H9 (cell line): ENCODE data around the gene SYT2. TPM values are rescaled to one million over a fixed set of nuclear protein-coding genes. Genes with fewer than 3 reads are reported as not detected.

Experiments
- DNase-seq: peaks from one replicate; pipeline ENCODE4 v3.0.0-alpha.2; 2017
- H2AFZ ChIP-seq: one replicate; pipeline ENCODE4 v1.6.1; 2013; ENCODE audit warnings: mild to moderate bottlenecking, low read length, control low read depth, moderate library complexity
- H2AK5ac ChIP-seq: 2 replicates; pipeline ENCODE4 v1.6.1; 2013; ENCODE audit warnings: low read length, control low read depth, mixed read lengths; ENCODE audit not compliant: insufficient read length
- H2BK120ac ChIP-seq: one replicate; pipeline ENCODE4 v1.6.1; 2013; ENCODE audit warnings: low read depth, mild to moderate bottlenecking, low read length, control low read depth, inconsistent platforms; ENCODE audit not compliant: poor library complexity, severe bottlenecking
- H2BK12ac ChIP-seq: 2 replicates; pipeline ENCODE4 v1.6.1; 2013; ENCODE audit warnings: low read length, control low read depth, mixed read lengths, low read depth; ENCODE audit not compliant: insufficient read length
- H2BK15ac ChIP-seq: 2 replicates; pipeline ENCODE4 v1.6.1; 2013; ENCODE audit warnings: low read depth, low read length, control low read depth
- H2BK20ac ChIP-seq: one replicate; pipeline ENCODE4 v1.6.1; 2013; ENCODE audit warnings: low read depth, mild to moderate bottlenecking, low read length, control low read depth, inconsistent platforms; ENCODE audit not compliant: poor library complexity, severe bottlenecking
- H2BK5ac ChIP-seq: 2 replicates; pipeline ENCODE4 v1.6.1; 2013; ENCODE audit warnings: low read length, control low read depth, mixed read lengths; ENCODE audit not compliant: insufficient read length
- H3K14ac ChIP-seq: 2 replicates; pipeline ENCODE4 v1.6.1; 2013; ENCODE audit warnings: low read length, control low read depth; ENCODE audit not compliant: insufficient read depth
- H3K18ac ChIP-seq: 2 replicates; pipeline ENCODE4 v1.6.1; 2013; ENCODE audit warnings: low read depth, mild to moderate bottlenecking, mixed read lengths, low read length, control low read depth; ENCODE audit not compliant: insufficient read length
- H3K23ac ChIP-seq: 2 replicates; pipeline ENCODE4 v1.6.1; 2013; ENCODE audit warnings: low read length, control low read depth, mixed read lengths, low read depth; ENCODE audit not compliant: insufficient read length
- H3K23me2 ChIP-seq: 2 replicates; pipeline ENCODE4 v1.6.1; 2013; ENCODE audit warnings: low read depth, mild to moderate bottlenecking, mixed read lengths, low read length, control low read depth; ENCODE audit not compliant: insufficient read length, poor library complexity, severe bottlenecking
- H3K27ac ChIP-seq: 2 replicates; pipeline ENCODE4 v1.5.1; 2013; ENCODE audit warnings: low read length, control low read depth, mixed read lengths, low read depth; ENCODE audit not compliant: insufficient read length
- H3K27me3 ChIP-seq: 2 replicates; pipeline ENCODE4 v1.6.1; 2013; ENCODE audit warnings: low read length, control low read depth, inconsistent platforms; ENCODE audit not compliant: insufficient read depth
- H3K4ac ChIP-seq: 2 replicates; pipeline ENCODE4 v1.6.1; 2013; ENCODE audit warnings: low read depth, mild to moderate bottlenecking, control low read depth, inconsistent platforms, low read length, moderate library complexity
- H3K4me1 ChIP-seq: 2 replicates; pipeline ENCODE4 v1.6.1; 2013; ENCODE audit warnings: low read length, control low read depth, inconsistent platforms; ENCODE audit not compliant: insufficient read depth
- H3K4me2 ChIP-seq: 2 replicates; pipeline ENCODE4 v1.6.1; 2013; ENCODE audit warnings: low read length, control low read depth, mixed read lengths; ENCODE audit not compliant: insufficient read length, insufficient read depth
- H3K56ac ChIP-seq: 2 replicates; pipeline ENCODE4 v1.6.1; 2013; ENCODE audit warnings: low read depth, mild to moderate bottlenecking, mixed read lengths, low read length, control low read depth; ENCODE audit not compliant: insufficient read length
- H3K79me1 ChIP-seq: 2 replicates; pipeline ENCODE4 v1.6.1; 2013; ENCODE audit warnings: low read depth, mild to moderate bottlenecking, moderate library complexity, low read length, control low read depth, inconsistent platforms; ENCODE audit not compliant: insufficient read depth, poor library complexity, severe bottlenecking
- H3K79me2 ChIP-seq: 2 replicates; pipeline ENCODE4 v1.6.1; 2013; ENCODE audit warnings: low read length, control low read depth, inconsistent platforms; ENCODE audit not compliant: insufficient read depth
- H3K9ac ChIP-seq: 2 replicates; pipeline ENCODE4 v1.6.1; 2013; ENCODE audit warnings: low read length, control low read depth, mixed read lengths; ENCODE audit not compliant: insufficient read length; ENCODE audit errors: extremely low read depth
- H3K9me3 ChIP-seq: one replicate; pipeline ENCODE4 v1.6.1; 2013; ENCODE audit warnings: low read depth, low read length, inconsistent platforms; ENCODE audit not compliant: control insufficient read depth
- H3T11ph ChIP-seq: one replicate; pipeline ENCODE4 v1.6.1; 2013; ENCODE audit warnings: mild to moderate bottlenecking, low read length, control low read depth, inconsistent platforms
- H4K20me1 ChIP-seq: one replicate; pipeline ENCODE4 v1.6.1; 2013; ENCODE audit not compliant: control insufficient read depth, insufficient read length, insufficient read depth
- H4K5ac ChIP-seq: 2 replicates; pipeline ENCODE4 v1.6.1; 2013; ENCODE audit warnings: low read depth, mild to moderate bottlenecking, mixed read lengths, low read length, control low read depth; ENCODE audit not compliant: insufficient read length
- H4K8ac ChIP-seq: replicated peaks from 2 replicates; pipeline ENCODE4 v1.6.1; 2013; ENCODE audit warnings: low read length, control low read depth, mixed read lengths, low read depth; ENCODE audit not compliant: insufficient read length
- H4K91ac ChIP-seq: 2 replicates; pipeline ENCODE4 v1.6.1; 2013; ENCODE audit warnings: low read depth, mild to moderate bottlenecking, moderate library complexity, mixed read lengths, low read length, control low read depth; ENCODE audit not compliant: insufficient read length
- H3K27ac Mint-ChIP-seq, 3 experiments: 2 replicates in 2 of 3; 3 replicates in 1 of 3; pipeline ENCODE4 v1.8.0; 2020 to 2021; ENCODE audit warnings: mixed read lengths in 3 of 3, mild to moderate bottlenecking in 1 of 3, moderate library complexity in 1 of 3
- H3K27me3 Mint-ChIP-seq: 2 replicates; pipeline ENCODE4 v1.8.0; 2021; ENCODE audit warnings: low read depth, mild to moderate bottlenecking, moderate library complexity, mixed read lengths
- H3K36me3 Mint-ChIP-seq, 3 experiments: 2 replicates in 2 of 3; 3 replicates in 1 of 3; pipeline ENCODE4 v1.8.0; 2020 to 2021; ENCODE audit warnings: low read depth in 3 of 3, mixed read lengths in 3 of 3; ENCODE audit not compliant: insufficient read depth in 1 of 3
- H3K4me1 Mint-ChIP-seq, 2 experiments: 2 replicates each; pipeline ENCODE4 v1.8.0; 2020; ENCODE audit warnings: mixed read lengths in 2 of 2
- H3K4me3 Mint-ChIP-seq, 2 experiments: 2 replicates in 1 of 2; 3 replicates in 1 of 2; pipeline ENCODE4 v1.8.0; 2020 to 2021; ENCODE audit warnings: mild to moderate bottlenecking in 2 of 2, mixed read lengths in 2 of 2, moderate library complexity in 1 of 2
- H3K9me3 Mint-ChIP-seq, 2 experiments: 2 replicates in 1 of 2; 3 replicates in 1 of 2; pipeline ENCODE4 v1.8.0; 2020; ENCODE audit warnings: mild to moderate bottlenecking in 2 of 2, mixed read lengths in 2 of 2, moderate library complexity in 1 of 2
- WGBS: extraction: QIAGEN DNeasy Blood & Tissue Kit; methylation state at CpG from one replicate; pipeline ENCODE4 v1.1.7; 2013; ENCODE audit warnings: missing lambda C conversion rate, low lambda C conversion rate, mixed read lengths; ENCODE audit not compliant: insufficient read length; ENCODE audit errors: extremely low coverage; 5-methylcytosine and 5-hydroxymethylcytosine counted together
- total RNA-seq: library from RNA; stranded (reverse); gene quantifications from 2 replicates; pipeline ENCODE4 v1.2.1, GENCODE V29; 2021
- TF ChIP-seq, protein P1 (sequence below): fragments of 200-600 bp; sonication (generic); conservative IDR thresholded peaks from 3 replicates; pipeline ENCODE4 v1.8.0; 2021; ENCODE audit warnings: antibody characterized with exemption, mild to moderate bottlenecking

Gene SYT2
- total RNA-seq, 1 experiment from 2014 or later, result 3.3 TPM

DNA sequence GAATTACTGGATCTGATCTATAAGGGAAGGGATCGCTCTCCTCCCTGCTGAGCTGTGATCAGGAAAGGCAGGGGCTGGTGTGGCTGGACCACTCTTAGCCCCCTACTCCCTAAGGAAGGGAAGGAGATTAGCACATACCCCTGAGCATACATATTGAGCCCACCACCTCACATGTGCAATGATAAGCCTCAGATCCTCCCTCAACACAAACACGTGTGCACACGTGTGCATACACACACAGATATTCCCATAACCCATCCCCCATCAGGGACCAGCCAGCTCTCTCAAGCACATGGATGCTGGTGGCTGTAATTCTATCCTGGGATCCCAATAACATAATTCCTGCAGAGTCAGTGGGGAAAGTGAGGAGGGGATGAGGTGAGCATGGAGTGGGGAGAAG is 21.2 kb downstream of the SYT2 start:
- Mint-ChIP-seq H3K4me3 (no peak overlapping the region), H3K36me3 (no peaks in the 10 kb centered on the region), H3K27me3 (peaks cover 18% of the 10 kb centered on the region), H3K27ac (no peak overlapping the region; a peak in 1 of 7 replicates), H3K4me1 (peaks cover 19 to 32% of the 10 kb centered on the region in 2 experiments; a peak in 3 of 4 replicates), H3K9me3 (no peaks in the 10 kb centered on the region)
- H2BK5ac ChIP-seq, result no peak overlapping the region
- H3K9me3 ChIP-seq, result no peaks in the 10 kb centered on the region
- TF ChIP-seq, protein P1, sequence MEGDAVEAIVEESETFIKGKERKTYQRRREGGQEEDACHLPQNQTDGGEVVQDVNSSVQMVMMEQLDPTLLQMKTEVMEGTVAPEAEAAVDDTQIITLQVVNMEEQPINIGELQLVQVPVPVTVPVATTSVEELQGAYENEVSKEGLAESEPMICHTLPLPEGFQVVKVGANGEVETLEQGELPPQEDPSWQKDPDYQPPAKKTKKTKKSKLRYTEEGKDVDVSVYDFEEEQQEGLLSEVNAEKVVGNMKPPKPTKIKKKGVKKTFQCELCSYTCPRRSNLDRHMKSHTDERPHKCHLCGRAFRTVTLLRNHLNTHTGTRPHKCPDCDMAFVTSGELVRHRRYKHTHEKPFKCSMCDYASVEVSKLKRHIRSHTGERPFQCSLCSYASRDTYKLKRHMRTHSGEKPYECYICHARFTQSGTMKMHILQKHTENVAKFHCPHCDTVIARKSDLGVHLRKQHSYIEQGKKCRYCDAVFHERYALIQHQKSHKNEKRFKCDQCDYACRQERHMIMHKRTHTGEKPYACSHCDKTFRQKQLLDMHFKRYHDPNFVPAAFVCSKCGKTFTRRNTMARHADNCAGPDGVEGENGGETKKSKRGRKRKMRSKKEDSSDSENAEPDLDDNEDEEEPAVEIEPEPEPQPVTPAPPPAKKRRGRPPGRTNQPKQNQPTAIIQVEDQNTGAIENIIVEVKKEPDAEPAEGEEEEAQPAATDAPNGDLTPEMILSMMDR, result no peak
- H2BK120ac ChIP-seq, result no peak overlapping the region
- H2BK12ac ChIP-seq, result no peak overlapping the region
- no peak overlapping the region for H3T11ph ChIP-seq
- no peak overlapping the region for H4K91ac ChIP-seq
- no peak overlapping the region for H3K9ac ChIP-seq
- no peak for DNase-seq
- H3K18ac ChIP-seq, result no peak overlapping the region
- H2AK5ac ChIP-seq, result no peak overlapping the region
- H3K14ac ChIP-seq, result no peak overlapping the region
- no peaks in the 10 kb centered on the region for H4K20me1 ChIP-seq
- no CpG with 5 or more reads among the region's 3 CpGs for WGBS
- no peaks in the 10 kb centered on the region for H3K23me2 ChIP-seq
- H2AFZ ChIP-seq, result no peak overlapping the region
- no peak overlapping the region for H2BK20ac ChIP-seq
- H4K8ac ChIP-seq, result no peak overlapping the region
- H3K27me3 ChIP-seq, result no peaks in the 10 kb centered on the region
- H4K5ac ChIP-seq, result no peak overlapping the region
- H3K4ac ChIP-seq, result no peak overlapping the region
- H3K4me1 ChIP-seq, result peaks cover 2% of the 10 kb centered on the region; the same call in 1 of the 2 replicates
- no peaks in the 10 kb centered on the region for H3K79me2 ChIP-seq
- no peak overlapping the region for H3K4me2 ChIP-seq
- H3K23ac ChIP-seq, result no peak overlapping the region
- H3K79me1 ChIP-seq, result no peaks in the 10 kb centered on the region
- H2BK15ac ChIP-seq, result no peak overlapping the region
- no peak overlapping the region for H3K56ac ChIP-seq
- H3K27ac ChIP-seq, result no peak overlapping the region
